T-helper 1 cell treated with Interleukin-12 subunit alpha and Interleukin-12 subunit beta and Interleukin-4 antibody, amounts not matched to agents 30 μg/mL and 1 μg/mL, for 36 hours (primary cell): Measurements from ENCODE around the gene TAC3.
A peak's percentile ranks its signal among the peaks of the same experiment; 100 is the strongest.
"Not testable (repeated sequence)": the region's sequence is repeated elsewhere in the genome, so short reads cannot be mapped to it uniquely, and the experiment has no call there.

Experiments
- H3K27ac Mint-ChIP-seq: one replicate; pipeline ENCODE4 v1.8.0; 2021; ENCODE audit warnings: mild to moderate bottlenecking, mixed read lengths
- H3K27me3 Mint-ChIP-seq: one replicate; pipeline ENCODE4 v1.8.0; 2021; ENCODE audit warnings: low read depth, mixed read lengths
- H3K36me3 Mint-ChIP-seq: one replicate; pipeline ENCODE4 v1.8.0; 2021; ENCODE audit warnings: low read depth, mixed read lengths
- H3K4me1 Mint-ChIP-seq: one replicate; pipeline ENCODE4 v1.8.0; 2021; ENCODE audit warnings: low read depth, mixed read lengths
- H3K4me3 Mint-ChIP-seq: one replicate; pipeline ENCODE4 v1.8.0; 2021; ENCODE audit warnings: mild to moderate bottlenecking, moderate library complexity, mixed read lengths
- H3K9me3 Mint-ChIP-seq: one replicate; pipeline ENCODE4 v1.8.0; 2021; ENCODE audit warnings: mixed read lengths

The TAC3 gene

DNA sequence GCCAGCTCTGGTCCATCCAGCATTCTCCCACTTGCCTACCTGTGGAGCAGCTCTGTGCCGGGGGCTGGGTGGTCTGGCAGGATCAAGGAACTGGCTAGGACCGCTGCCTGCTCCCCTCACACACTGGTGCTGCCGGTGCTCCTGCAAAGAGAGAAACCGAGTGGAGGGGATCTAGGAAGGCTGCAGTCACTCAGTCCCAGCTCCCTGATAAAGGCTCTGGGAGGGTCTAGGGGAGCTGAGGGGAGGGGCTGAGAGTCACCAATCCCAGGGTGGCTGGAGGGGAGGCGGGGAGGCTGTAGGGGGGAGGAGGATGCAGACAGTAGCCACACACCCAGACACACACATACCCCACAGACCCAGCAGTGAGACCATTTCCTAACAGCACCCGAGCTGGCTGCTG is at the start of gene TAC3:
TAC3 (minus strand) TSS at position 182 of the 400 bp plus-strand sequence. CDS start 732 bp downstream, outside the sequence.
- H3K4me3 Mint-ChIP-seq, result no peak within 1 kb of the TSS
- no peaks in the 10 kb centered on the region for H3K36me3 Mint-ChIP-seq
- no peaks in the 10 kb centered on the region for H3K9me3 Mint-ChIP-seq
- H3K27me3 Mint-ChIP-seq, result peaks cover 38% of the 10 kb centered on the region
- H3K4me1 Mint-ChIP-seq, result peaks cover 11% of the 10 kb centered on the region
- H3K27ac Mint-ChIP-seq, result no peak within 1 kb of the TSS

DNA sequence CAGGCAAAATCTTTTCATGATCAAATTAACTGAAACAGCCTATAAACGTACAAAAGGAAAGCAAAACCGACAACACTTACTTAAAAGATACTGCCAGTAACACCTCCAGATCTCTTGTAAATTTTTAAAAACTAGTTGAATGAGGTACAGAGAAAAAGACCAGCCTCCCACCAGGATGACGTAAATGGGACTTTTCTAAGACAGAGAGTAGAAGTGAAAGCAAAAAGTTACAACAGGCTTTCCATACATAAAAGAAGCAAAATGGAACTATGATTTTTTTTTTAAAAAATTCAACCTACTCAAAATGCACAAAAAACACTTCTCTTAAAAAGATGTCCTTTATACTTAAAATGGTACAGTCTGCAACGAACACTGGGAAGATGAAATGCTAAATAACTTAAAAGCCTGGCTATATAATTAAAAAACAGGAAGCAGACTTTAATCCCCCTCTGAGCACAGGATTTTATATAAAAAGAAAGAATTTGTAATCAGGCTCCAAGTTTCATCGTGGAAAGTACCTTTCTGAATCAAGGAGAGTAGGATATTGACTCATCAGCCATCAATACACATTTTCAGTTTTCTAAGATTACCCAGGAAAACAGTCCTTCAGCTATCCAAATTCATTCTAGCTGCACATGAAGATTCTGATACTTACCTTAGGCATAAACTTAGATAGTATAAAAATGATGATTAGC is 47.8 kb upstream of the TAC3 start:
- peaks cover 27% of the 10 kb centered on the region for H3K4me1 Mint-ChIP-seq
- H3K9me3 Mint-ChIP-seq, result peaks cover 12% of the 10 kb centered on the region
- H3K27ac Mint-ChIP-seq, result peak overlapping the region; percentile 98
- peaks cover 37% of the 10 kb centered on the region for H3K36me3 Mint-ChIP-seq
- no peaks in the 10 kb centered on the region for H3K27me3 Mint-ChIP-seq
- peak overlapping the region; percentile 83 for H3K4me3 Mint-ChIP-seq

DNA sequence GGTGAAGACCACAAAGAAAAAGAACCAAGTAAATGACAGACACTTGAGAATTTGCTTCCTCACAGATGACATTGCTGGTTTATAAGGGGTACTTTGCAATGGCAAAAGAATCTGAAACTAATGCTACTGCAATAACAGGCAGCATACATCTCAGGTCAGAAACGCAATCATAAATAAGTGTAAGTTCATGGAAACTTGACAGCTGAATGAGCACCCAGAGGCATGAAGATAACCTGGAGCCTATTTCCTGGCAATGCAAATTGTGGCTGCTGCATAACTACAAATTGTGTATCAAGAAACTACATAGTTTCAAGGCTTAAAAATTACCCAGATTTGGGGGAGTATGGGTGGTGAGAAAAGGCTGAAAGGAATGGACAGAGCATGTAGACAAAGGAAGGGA is 42.1 kb upstream of the TAC3 start:
- peaks cover 7% of the 10 kb centered on the region for H3K4me1 Mint-ChIP-seq
- no peaks in the 10 kb centered on the region for H3K9me3 Mint-ChIP-seq
- H3K27ac Mint-ChIP-seq, result no peak overlapping the region
- H3K4me3 Mint-ChIP-seq, result no peak overlapping the region
- peaks cover 42% of the 10 kb centered on the region for H3K36me3 Mint-ChIP-seq
- no peaks in the 10 kb centered on the region for H3K27me3 Mint-ChIP-seq

DNA sequence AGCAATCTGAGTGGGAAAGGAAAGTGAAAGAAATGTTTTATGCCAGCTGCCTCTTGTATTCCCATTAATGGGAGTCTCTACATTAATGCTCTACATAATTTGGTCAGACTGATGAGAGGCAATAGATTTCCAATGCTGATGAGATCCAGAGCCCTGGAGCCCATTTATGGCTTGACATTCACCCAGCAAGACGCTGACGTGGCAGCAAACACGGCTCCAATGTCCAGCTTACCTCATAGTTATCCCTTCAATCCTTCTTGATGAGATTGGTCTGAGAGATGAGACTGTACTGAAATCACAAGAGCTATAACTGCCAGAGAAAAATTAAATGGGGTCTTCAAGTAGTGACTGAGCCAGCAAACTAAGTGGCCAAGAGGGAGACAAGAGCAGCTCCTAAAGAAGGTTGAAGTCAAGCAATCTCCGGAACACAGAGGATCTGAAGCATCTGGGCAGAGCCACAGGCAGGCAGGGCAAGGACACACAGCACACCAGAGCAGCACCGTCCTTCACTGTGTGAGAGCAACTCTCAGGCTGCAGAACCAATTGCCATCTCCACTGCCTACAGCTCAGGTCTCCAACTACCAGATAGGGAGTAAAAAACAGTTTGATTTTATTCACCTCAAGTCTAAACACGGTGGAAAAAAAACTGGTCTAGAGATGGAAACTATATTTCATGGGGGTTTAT is 40.9 kb upstream of the TAC3 start:
- H3K27me3 Mint-ChIP-seq, result no peaks in the 10 kb centered on the region
- H3K27ac Mint-ChIP-seq, result no peak overlapping the region
- H3K9me3 Mint-ChIP-seq, result no peaks in the 10 kb centered on the region
- no peak overlapping the region for H3K4me3 Mint-ChIP-seq
- peaks cover 42% of the 10 kb centered on the region for H3K36me3 Mint-ChIP-seq
- H3K4me1 Mint-ChIP-seq, result peaks cover 4% of the 10 kb centered on the region

DNA sequence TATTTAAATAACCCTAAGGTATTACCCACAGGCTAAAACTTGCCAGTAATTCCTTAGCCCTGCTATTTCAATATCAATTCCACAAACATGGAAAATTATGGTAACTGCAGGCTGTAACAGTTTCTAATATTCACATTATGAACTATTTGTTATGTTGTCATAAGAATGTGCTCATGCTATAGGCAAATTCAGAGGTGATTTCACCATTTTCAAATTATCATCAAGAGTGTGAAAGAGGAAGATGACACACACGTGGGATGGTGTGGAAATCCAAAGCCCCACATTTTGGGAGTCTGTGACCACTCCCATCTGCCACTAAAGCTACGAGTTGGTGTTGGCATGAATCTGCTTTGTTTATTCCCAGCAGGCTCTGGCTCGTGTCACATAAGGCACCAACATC is 39.5 kb upstream of the TAC3 start:
- Mint-ChIP-seq H3K27me3 (no peaks in the 10 kb centered on the region), H3K9me3 (no peaks in the 10 kb centered on the region), H3K36me3 (peaks cover 41% of the 10 kb centered on the region), H3K4me1 (peaks cover 3% of the 10 kb centered on the region), H3K27ac (no peak overlapping the region), H3K4me3 (no peak overlapping the region)

DNA sequence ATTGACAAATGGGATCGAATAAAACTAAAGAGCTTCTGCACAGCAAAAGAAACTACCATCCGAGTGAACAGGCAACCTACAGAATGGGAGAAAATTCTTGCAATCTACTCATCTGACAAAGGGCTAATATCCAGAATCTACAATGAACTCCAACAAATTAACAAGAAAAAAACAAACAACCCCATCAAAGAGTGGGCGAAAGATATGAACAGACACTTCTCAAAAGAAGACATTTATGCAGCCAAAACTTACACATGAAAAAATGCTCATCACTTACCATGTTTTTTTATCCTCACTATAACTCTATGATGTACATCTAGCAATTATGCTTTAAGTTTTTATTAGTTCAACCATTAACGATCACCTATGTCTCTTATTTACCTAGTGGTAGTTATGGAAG is 37.6 kb upstream of the TAC3 start:
- not testable (repeated sequence) for H3K4me1 Mint-ChIP-seq, H3K9me3 Mint-ChIP-seq, H3K27ac Mint-ChIP-seq, H3K4me3 Mint-ChIP-seq, H3K27me3 Mint-ChIP-seq
- H3K36me3 Mint-ChIP-seq, result peaks cover 23% of the 10 kb centered on the region

DNA sequence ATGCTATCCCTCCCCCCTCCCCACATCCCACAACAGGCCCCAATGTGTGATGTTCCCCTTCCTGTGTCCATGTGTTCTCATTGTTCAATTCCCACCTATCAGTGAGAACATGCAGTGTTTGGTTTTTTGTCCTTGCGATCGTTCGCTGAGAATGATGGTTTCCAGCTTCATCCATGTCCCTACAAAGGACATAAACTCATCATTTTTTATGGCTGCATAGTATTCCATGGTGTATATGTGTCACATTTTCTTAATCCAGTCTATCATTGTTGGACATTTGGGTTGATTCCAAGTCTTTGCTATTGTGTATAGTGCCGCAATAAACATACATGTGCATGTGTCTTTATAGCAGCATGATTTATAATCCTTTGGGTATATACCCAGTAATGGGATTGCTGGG is 36.8 kb upstream of the TAC3 start:
- H3K4me1 Mint-ChIP-seq, H3K27me3 Mint-ChIP-seq, H3K4me3 Mint-ChIP-seq, H3K27ac Mint-ChIP-seq, H3K9me3 Mint-ChIP-seq: not testable (repeated sequence)
- H3K36me3 Mint-ChIP-seq, result peaks cover 17% of the 10 kb centered on the region

DNA sequence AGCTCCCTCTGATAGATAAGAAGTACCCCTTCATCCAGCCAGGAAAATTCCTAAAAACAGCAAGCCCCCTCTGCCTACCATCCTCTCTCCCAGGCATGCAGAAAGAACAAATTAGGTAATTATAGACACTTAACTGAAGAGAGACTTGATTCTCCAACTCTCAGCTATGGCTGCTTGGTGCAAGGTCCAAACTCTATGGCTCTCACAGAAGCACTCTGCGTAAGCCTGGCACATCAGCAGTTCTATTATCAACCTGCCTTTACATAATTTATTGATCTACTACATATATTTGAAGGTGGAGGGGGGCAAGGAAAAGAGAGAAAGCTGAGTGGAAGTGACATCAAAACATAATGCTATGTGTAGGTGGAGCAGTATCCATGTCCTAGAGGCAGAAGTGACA is 34.7 kb upstream of the TAC3 start:
- peaks cover 4% of the 10 kb centered on the region for H3K27me3 Mint-ChIP-seq
- no peak overlapping the region for H3K27ac Mint-ChIP-seq
- no peaks in the 10 kb centered on the region for H3K9me3 Mint-ChIP-seq
- H3K36me3 Mint-ChIP-seq, result peaks cover 8% of the 10 kb centered on the region
- peaks cover 20% of the 10 kb centered on the region for H3K4me1 Mint-ChIP-seq
- H3K4me3 Mint-ChIP-seq, result no peak overlapping the region

DNA sequence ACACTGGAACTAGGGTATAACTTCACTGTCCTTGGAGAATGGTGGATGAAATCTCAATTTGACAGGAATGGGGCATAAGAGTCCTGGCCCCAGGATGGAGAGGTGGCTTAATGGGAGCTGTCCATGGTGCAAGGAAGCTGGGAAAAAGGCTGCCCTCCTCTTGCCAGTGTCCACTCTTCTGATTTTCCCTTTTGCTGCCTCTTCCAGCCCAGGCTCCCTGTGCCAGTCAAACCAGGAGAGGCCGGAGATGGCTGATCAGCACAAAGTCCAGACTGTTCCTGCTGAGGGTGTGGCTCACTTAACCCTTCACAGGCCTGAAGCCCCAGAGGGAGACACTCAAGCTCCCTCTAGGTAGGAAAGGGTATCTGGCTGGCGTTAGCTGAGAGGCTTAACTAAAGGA is 33.6 kb upstream of the TAC3 start, which contains the start of gene MYO1A:
MYO1A (minus strand) TSS at position 240 of the 400 bp plus-strand sequence. CDS start 1,806 bp downstream, outside the sequence.
- Mint-ChIP-seq H3K27me3 (peaks cover 4% of the 10 kb centered on the region), H3K27ac (no peak within 1 kb of the TSS), H3K4me3 (no peak within 1 kb of the TSS), H3K4me1 (peaks cover 18% of the 10 kb centered on the region), H3K36me3 (peaks cover 6% of the 10 kb centered on the region), H3K9me3 (no peaks in the 10 kb centered on the region)

DNA sequence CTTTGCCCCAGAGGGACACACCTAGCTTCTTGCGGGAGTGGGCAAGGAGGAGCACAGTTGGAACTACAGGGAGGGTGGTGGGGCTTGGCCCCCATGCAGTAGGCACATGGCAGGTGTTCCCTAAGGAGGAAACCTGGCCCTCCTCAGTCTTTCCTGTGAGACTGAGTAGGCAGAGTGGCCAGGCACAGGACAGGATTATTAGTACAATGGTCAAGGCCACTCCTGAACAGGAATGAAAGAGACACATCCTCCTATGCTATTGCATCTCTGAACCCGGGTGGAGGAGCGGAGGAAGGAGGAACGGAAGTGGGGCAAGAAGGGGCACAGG is 32.8 kb upstream of the TAC3 start:
- Mint-ChIP-seq H3K27ac (no peak overlapping the region), H3K4me1 (peaks cover 18% of the 10 kb centered on the region), H3K27me3 (peaks cover 4% of the 10 kb centered on the region), H3K9me3 (no peaks in the 10 kb centered on the region), H3K4me3 (no peak overlapping the region), H3K36me3 (peaks cover 3% of the 10 kb centered on the region)

DNA sequence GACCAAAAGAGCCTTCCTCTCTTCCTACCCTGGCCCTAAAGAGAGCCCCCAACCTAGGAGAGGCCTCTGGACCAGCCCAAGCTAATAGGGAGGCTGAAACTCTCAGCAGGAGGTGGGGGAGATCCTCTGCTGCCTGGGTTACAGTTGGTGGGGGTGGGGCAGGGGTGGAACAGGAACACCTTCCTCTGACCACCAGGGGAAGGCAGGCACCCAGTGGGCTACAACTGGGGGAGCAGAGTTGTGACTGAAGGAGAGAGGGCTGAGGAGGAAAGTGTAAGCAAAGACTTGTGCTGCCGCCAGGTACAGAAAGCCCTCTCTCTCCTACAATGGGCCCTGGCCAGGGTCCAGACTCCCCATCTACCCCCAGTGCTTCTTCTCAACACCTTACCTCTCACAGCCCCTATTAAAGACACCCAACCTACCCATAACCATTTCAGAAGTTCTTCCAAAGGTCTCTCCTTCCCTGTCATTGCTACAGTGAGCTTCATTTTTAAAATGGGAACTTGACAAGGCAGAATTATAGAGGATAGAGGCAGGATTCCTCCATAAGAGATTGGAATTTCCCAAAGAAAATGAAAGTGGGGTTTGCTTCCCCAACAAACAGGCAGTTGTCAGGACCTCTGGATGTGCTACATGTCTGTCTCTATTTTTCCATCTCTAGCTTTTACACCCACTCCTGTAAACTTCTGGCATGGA is 32.2 kb upstream of the TAC3 start:
- peaks cover 4% of the 10 kb centered on the region for H3K27me3 Mint-ChIP-seq
- no peak overlapping the region for H3K27ac Mint-ChIP-seq
- peaks cover 18% of the 10 kb centered on the region for H3K4me1 Mint-ChIP-seq
- H3K36me3 Mint-ChIP-seq, result peaks cover 2% of the 10 kb centered on the region
- H3K4me3 Mint-ChIP-seq, result no peak overlapping the region
- no peaks in the 10 kb centered on the region for H3K9me3 Mint-ChIP-seq

DNA sequence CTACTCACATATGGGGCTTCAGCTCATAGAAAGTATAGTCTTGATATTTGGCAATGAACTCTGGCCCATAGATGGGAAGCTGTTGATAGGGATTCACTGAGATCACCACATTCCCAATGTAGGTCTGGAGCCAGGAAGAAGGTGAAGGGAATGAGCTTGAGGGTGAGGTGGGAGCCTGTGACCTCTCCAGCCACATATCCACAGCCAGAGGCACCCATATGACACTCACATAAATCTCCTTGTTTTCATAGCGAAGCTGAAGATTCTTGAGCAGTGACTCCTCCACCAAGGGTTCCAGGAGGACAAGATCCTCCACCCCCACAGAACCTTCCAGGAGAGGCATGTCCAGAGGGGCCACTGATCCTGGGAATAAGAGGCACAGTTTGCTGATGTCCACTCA is 31.7 kb upstream of the TAC3 start:
- peaks cover 18% of the 10 kb centered on the region for H3K4me1 Mint-ChIP-seq
- H3K36me3 Mint-ChIP-seq, result peaks cover 2% of the 10 kb centered on the region
- no peak overlapping the region for H3K4me3 Mint-ChIP-seq

DNA sequence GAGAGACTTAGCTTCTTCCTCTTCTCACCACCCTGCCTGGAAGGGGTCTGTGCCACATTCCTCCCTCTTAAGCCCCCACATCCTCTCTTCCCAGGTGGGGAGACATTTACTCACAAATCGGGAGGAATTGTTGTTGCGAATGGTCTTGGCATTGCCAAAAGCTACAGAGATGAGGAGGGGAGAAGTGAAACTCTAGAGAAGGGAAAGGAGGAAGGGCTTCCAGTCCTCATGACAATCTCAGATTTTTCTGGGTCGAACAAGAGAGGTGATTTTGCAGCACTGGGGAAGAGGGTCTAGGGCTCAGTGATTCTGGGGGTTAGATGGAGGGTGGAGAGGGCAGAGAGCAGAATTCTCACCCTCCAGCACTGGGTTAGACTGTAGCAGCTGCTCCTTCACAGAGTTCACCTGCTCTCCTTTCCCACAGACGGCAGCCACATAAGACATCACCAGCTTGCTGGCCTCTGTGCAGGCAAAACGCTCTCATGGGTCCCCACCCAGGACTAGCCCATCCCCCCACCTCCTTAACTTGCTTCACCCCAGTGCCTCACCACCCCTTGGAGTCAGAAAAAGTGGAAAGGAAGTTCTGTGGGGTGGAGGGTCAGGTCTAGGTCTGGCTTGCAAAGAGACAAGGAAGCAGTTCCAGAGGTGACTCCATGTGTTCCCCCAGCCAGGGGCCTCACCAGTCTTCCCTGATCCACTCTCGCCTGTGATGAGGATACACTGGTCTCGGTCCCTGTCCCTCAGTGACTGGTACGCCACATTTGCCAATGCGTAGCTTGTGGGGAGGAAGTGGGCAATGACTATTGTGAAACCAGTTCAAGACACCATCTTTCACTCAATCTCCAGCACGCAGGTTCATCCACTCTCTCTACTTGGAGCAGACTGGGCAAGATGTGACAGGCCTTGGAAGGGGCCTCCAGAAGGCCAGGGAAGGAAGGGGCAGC is 30.9 kb upstream of the TAC3 start:
- Mint-ChIP-seq H3K4me1 (peaks cover 18% of the 10 kb centered on the region), H3K9me3 (no peaks in the 10 kb centered on the region), H3K36me3 (peaks cover 2% of the 10 kb centered on the region), H3K4me3 (peak overlapping the region; percentile 52), H3K27me3 (peaks cover 4% of the 10 kb centered on the region), H3K27ac (peak overlapping the region; percentile 80)

More for the DNA sequence above, 31.7 kb upstream of the TAC3 start:
- peak overlapping the region; percentile 80 for H3K27ac Mint-ChIP-seq
- H3K9me3 Mint-ChIP-seq, result no peaks in the 10 kb centered on the region
- H3K27me3 Mint-ChIP-seq, result peaks cover 4% of the 10 kb centered on the region

DNA sequence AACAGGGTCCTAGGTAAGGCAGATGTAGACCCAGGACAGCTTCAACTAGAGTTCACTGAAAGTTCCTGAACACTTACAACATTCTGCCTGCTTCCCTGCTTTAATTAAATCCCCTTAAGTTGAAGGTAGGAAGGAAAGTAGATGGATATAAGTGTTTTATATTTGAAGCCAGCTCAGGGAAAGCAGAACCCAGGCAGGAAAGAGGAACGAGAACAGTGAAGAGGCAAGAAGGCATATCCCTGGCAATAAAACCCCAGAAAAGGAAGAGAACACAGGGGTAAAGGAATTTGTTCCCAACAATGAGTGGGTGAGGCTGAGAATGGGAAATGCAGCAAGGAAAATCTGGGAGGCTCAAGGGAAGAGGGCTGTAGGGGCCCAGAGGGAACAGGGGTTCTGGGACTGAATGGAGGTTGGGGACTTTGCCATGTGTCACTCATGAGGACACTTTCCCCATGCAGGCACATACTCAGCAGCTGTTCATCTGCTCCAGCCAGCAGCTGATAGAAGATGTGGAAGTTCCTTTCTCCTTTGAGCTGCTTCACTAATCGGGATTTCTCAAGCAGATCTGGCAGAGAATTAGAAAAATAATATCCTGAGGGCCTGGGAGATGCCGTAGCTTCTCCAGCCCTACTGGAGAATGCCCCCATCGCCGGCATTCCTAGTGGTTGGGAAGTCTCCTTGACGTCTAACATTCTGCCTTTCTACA is 29.9 kb upstream of the TAC3 start:
- Mint-ChIP-seq H3K36me3 (peaks cover 2% of the 10 kb centered on the region), H3K4me3 (no peak overlapping the region), H3K27ac (no peak overlapping the region), H3K27me3 (peaks cover 4% of the 10 kb centered on the region), H3K4me1 (peaks cover 18% of the 10 kb centered on the region), H3K9me3 (no peaks in the 10 kb centered on the region)
